SK-N-SH (cell line): ENCODE measurements around the gene CDH4. TPM values are rescaled to one million over a fixed set of nuclear protein-coding genes. Genes with fewer than 3 reads are reported as not detected.

Source experiments
- CTCF ChIA-PET: fragments of 300-600, 350-600 bp; formaldehyde crosslinking; extraction: SDS; loops from one replicate; lab custom pipeline; 2021; lab: Yijun Ruan, JAX
- POLR2A ChIA-PET: fragments of 350-600 bp; sonication (Branson Sonifier 250); formaldehyde crosslinking; extraction: SDS; loops from one replicate; lab custom pipeline; 2020; ENCODE audit warnings: antibody characterized with exemption, inconsistent platforms; lab: Yijun Ruan, JAX
- DNase-seq: peaks from one replicate; pipeline ENCODE4 v3.0.0; 2012
- H2AFZ ChIP-seq: fragments of 200-600 bp; sonication (generic); 2 replicates; pipeline ENCODE4 v1.8.1; 2016; ENCODE audit warnings: antibody characterized with exemption, mild to moderate bottlenecking, low read depth
- H3F3A ChIP-seq: fragments of 200-600 bp; sonication (generic); replicated peaks from 2 replicates; pipeline ENCODE3; 2016; ENCODE audit warnings: antibody characterized with exemption, mild to moderate bottlenecking; ENCODE audit not compliant: insufficient read depth
- H3K27ac ChIP-seq, 2 experiments: fragments of 200-500 bp in 1 of 2; fragments of 200-600 bp in 1 of 2; sonication (Bioruptor generic) in 1 of 2; sonication (generic), shearing (Covaris generic) in 1 of 2; 2 replicates each; pipeline versions ENCODE4 v1.5.1 to v1.6.1; 2014 to 2016; ENCODE audit warnings: low read depth in 2 of 2, inconsistent platforms in 1 of 2, low read length in 1 of 2, mild to moderate bottlenecking in 1 of 2, mixed read lengths in 1 of 2
- H3K27me3 ChIP-seq: fragments of 200-600 bp; sonication (generic), shearing (Covaris generic); 2 replicates; pipeline ENCODE4 v1.6.1; 2016; ENCODE audit warnings: mixed run types; ENCODE audit not compliant: insufficient read depth
- H3K36me3 ChIP-seq, 2 experiments: fragments of 200-500 bp in 1 of 2; fragments of 200-600 bp in 1 of 2; sonication (Bioruptor generic) in 1 of 2; sonication (generic) in 1 of 2; replicated peaks in 1 of 2; 2 replicates each; pipeline versions ENCODE3 to v1.5.1; 2014 to 2016; ENCODE audit warnings: low read length in 1 of 2, mild to moderate bottlenecking in 1 of 2; ENCODE audit not compliant: insufficient read depth in 2 of 2, control insufficient read depth in 1 of 2
- H3K4me1 ChIP-seq, 2 experiments: fragments of 200-500 bp in 1 of 2; fragments of 200-600 bp in 1 of 2; sonication (Bioruptor generic) in 1 of 2; sonication (generic), shearing (Covaris generic) in 1 of 2; 2 replicates each; pipeline versions ENCODE4 v1.5.1 to v1.6.1; 2014 to 2016; ENCODE audit warnings: low read depth in 1 of 2, low read length in 1 of 2, mixed run types in 1 of 2; ENCODE audit not compliant: insufficient read depth in 2 of 2, control insufficient read depth in 1 of 2
- H3K4me2 ChIP-seq: fragments of 200-600 bp; sonication (generic), shearing (Covaris generic); 2 replicates; pipeline ENCODE4 v1.6.1; 2017; ENCODE audit warnings: mixed run types
- H3K4me3 ChIP-seq, 2 experiments: fragments of 200-500 bp in 1 of 2; fragments of 200-600 bp in 1 of 2; sonication (Bioruptor generic) in 1 of 2; sonication (generic), shearing (Covaris generic) in 1 of 2; 2 replicates each; pipeline versions ENCODE4 v1.5.1 to v1.8.1; 2014 to 2016; ENCODE audit warnings: low read depth in 2 of 2, inconsistent platforms in 1 of 2, low read length in 1 of 2, mild to moderate bottlenecking in 1 of 2, mixed read lengths in 1 of 2, moderate library complexity in 1 of 2
- H3K79me2 ChIP-seq: fragments of 200-600 bp; sonication (generic); 2 replicates; pipeline ENCODE4 v1.8.1; 2017; ENCODE audit warnings: mild to moderate bottlenecking; ENCODE audit not compliant: insufficient read depth
- H3K9ac ChIP-seq: fragments of 200-600 bp; sonication (generic); 2 replicates; pipeline ENCODE4 v1.6.1; 2017; ENCODE audit warnings: mixed run types
- H3K9me2 ChIP-seq: fragments of 200-600 bp; sonication (generic); 2 replicates; pipeline ENCODE4 v1.6.1; 2017; ENCODE audit warnings: mixed run types
- H3K9me3 ChIP-seq: fragments of 200-600 bp; sonication (generic); 2 replicates; pipeline ENCODE4 v1.6.1; 2017; ENCODE audit warnings: mixed run types, mild to moderate bottlenecking, moderate library complexity
- H4K20me1 ChIP-seq: fragments of 200-600 bp; sonication (generic); 2 replicates; pipeline ENCODE4 v1.6.1; 2017; ENCODE audit warnings: mild to moderate bottlenecking, mixed run types; ENCODE audit not compliant: insufficient read depth
- CHD2 ChIP-seq: fragments of 150-350 bp; IDR thresholded peaks from 2 replicates; pipeline ENCODE4 v1.6.1; 2018; ENCODE audit warnings: low read length; ENCODE audit not compliant: partially characterized antibody
- ELF1 ChIP-seq: IDR thresholded peaks from 2 replicates; pipeline ENCODE4 v1.4.0; 2012
- FOSL2 ChIP-seq: IDR thresholded peaks from 2 replicates; pipeline ENCODE4 v1.4.0; 2012; ENCODE audit warnings: low read depth, mild to moderate bottlenecking, moderate library complexity, borderline replicate concordance
- FOXJ3 ChIP-seq: sonication (generic); formaldehyde crosslinking; IDR thresholded peaks from 2 replicates; pipeline ENCODE4 v1.5.1; 2020; ENCODE audit warnings: mild to moderate bottlenecking, missing genetic modification reagents
- FOXM1 ChIP-seq: IDR thresholded peaks from 2 replicates; pipeline ENCODE4 v1.4.0; 2012; ENCODE audit warnings: low read depth, mild to moderate bottlenecking
- GABPA ChIP-seq: IDR thresholded peaks from 2 replicates; pipeline ENCODE4 v1.4.0; 2012; ENCODE audit warnings: low read depth, mild to moderate bottlenecking
- GATA2 ChIP-seq: sonication (generic); formaldehyde crosslinking; IDR thresholded peaks from 2 replicates; pipeline ENCODE4 v1.5.0; 2020; ENCODE audit warnings: mild to moderate bottlenecking, missing genetic modification reagents
- IRF3 ChIP-seq: fragments of 150-350 bp; IDR thresholded peaks from 2 replicates; pipeline ENCODE4 v1.6.1; 2016; ENCODE audit warnings: mild to moderate bottlenecking, low read depth, low read length
- MEF2A ChIP-seq: IDR thresholded peaks from 2 replicates; pipeline ENCODE4 v1.4.0; 2012; ENCODE audit warnings: low read depth, borderline replicate concordance
- POLR2AphosphoS5 ChIP-seq: IDR thresholded peaks from 2 replicates; pipeline ENCODE4 v1.6.1; 2012; ENCODE audit warnings: low read depth, low read length
- REST ChIP-seq: IDR thresholded peaks from 2 replicates; pipeline ENCODE4 v1.6.1; 2012; ENCODE audit warnings: mild to moderate bottlenecking, low read depth, low read length, moderate library complexity
- SIN3A ChIP-seq: IDR thresholded peaks from 2 replicates; pipeline ENCODE4 v1.6.1; 2012; ENCODE audit warnings: low read depth, mild to moderate bottlenecking, low read length, moderate library complexity, borderline replicate concordance
- SMC3 ChIP-seq: IDR thresholded peaks from 2 replicates; pipeline ENCODE4 v1.6.1; 2012; ENCODE audit warnings: low read depth, low read length, improper control_type of control experiment
- USF1 ChIP-seq: IDR thresholded peaks from 2 replicates; pipeline ENCODE4 v1.4.0; 2012; ENCODE audit warnings: low read depth, borderline replicate concordance
- WGBS: methylation state at CpG from one replicate; pipeline ENCODE4 v1.1.6; 2017; ENCODE audit warnings: low lambda C conversion rate; 5-methylcytosine and 5-hydroxymethylcytosine counted together
- polyA plus RNA-seq, 3 experiments: library from polyadenylated mRNA; depleted of rRNA; stranded (reverse); fragments of >200 nt; gene quantifications; 2 replicates each; pipeline ENCODE4 v1.2.3, GENCODE V29; 2012
- TF ChIP-seq, protein P1 (sequence below): IDR thresholded peaks from 2 replicates; pipeline ENCODE4 v1.4.0; 2012; ENCODE audit warnings: low read depth
- TF ChIP-seq, protein P2 (sequence below): fragments of 200-600 bp; sonication (generic); IDR thresholded peaks from 2 replicates; pipeline ENCODE4 v1.6.1; 2017; ENCODE audit warnings: antibody characterized with exemption, mild to moderate bottlenecking, moderate library complexity

The CDH4 gene
- polyA plus RNA-seq, 1 of the 3 experiments (the other 2 are of a cell fraction): not detected

- no peaks in the 10 kb centered on the region for H4K20me1 ChIP-seq
- H3K36me3 ChIP-seq: no peaks in the 10 kb centered on the region
- no peaks in the 10 kb centered on the region for H3K4me1 ChIP-seq
- H3K4me3 ChIP-seq: no peak overlapping the region
- H3K27me3 ChIP-seq: no peaks in the 10 kb centered on the region
- H3F3A ChIP-seq: no peaks in the 10 kb centered on the region
- H3K27ac ChIP-seq: no peak overlapping the region
- H3K79me2 ChIP-seq: no peaks in the 10 kb centered on the region
- ChIA-PET POLR2A (no interaction called here), CTCF (no interaction called here)
- H2AFZ ChIP-seq: no peak overlapping the region
- WGBS: 31% methylated on average over 7 of the region's 14 CpGs
- H3K4me2 ChIP-seq: no peak overlapping the region
- DNase-seq: no peak
- no peak for TF ChIP-seq IRF3
- no peak for TF ChIP-seq SMC3
- TF ChIP-seq FOXJ3 (CRISPR knock-in tag): no peak
- TF ChIP-seq USF1: no peak
- TF ChIP-seq GATA2: no peak
- TF ChIP-seq, protein P1, sequence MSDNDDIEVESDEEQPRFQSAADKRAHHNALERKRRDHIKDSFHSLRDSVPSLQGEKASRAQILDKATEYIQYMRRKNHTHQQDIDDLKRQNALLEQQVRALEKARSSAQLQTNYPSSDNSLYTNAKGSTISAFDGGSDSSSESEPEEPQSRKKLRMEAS: no peak
- TF ChIP-seq SIN3A: no peak
- TF ChIP-seq, protein P2, sequence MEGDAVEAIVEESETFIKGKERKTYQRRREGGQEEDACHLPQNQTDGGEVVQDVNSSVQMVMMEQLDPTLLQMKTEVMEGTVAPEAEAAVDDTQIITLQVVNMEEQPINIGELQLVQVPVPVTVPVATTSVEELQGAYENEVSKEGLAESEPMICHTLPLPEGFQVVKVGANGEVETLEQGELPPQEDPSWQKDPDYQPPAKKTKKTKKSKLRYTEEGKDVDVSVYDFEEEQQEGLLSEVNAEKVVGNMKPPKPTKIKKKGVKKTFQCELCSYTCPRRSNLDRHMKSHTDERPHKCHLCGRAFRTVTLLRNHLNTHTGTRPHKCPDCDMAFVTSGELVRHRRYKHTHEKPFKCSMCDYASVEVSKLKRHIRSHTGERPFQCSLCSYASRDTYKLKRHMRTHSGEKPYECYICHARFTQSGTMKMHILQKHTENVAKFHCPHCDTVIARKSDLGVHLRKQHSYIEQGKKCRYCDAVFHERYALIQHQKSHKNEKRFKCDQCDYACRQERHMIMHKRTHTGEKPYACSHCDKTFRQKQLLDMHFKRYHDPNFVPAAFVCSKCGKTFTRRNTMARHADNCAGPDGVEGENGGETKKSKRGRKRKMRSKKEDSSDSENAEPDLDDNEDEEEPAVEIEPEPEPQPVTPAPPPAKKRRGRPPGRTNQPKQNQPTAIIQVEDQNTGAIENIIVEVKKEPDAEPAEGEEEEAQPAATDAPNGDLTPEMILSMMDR: no peak
- no peak for TF ChIP-seq REST
- TF ChIP-seq MEF2A: no peak
- TF ChIP-seq FOSL2: no peak
- no peak for TF ChIP-seq ELF1
- no peak for TF ChIP-seq CHD2
- TF ChIP-seq FOXM1: no peak
- no peak for TF ChIP-seq POLR2AphosphoS5
- TF ChIP-seq GABPA: no peak
- H3K9me3 ChIP-seq: no peaks in the 10 kb centered on the region
- no peaks in the 10 kb centered on the region for H3K9me2 ChIP-seq
- no peak overlapping the region for H3K9ac ChIP-seq
These were observed 70.2 kb downstream of the CDH4 start for GRCh38 chr20:61322151-61322865.
